SIG-M5 (cell line): Measurements from ENCODE around the gene SLC29A1.
"Not testable (repeated sequence)": the region's sequence is repeated elsewhere in the genome, so short reads cannot be mapped to it uniquely, and the experiment has no call there.

ENCODE experiments used
- DNase-seq: peaks from one replicate; lab custom pipeline; 2025; lab: John Stamatoyannopoulos, UW

Gene SLC29A1

DNA sequence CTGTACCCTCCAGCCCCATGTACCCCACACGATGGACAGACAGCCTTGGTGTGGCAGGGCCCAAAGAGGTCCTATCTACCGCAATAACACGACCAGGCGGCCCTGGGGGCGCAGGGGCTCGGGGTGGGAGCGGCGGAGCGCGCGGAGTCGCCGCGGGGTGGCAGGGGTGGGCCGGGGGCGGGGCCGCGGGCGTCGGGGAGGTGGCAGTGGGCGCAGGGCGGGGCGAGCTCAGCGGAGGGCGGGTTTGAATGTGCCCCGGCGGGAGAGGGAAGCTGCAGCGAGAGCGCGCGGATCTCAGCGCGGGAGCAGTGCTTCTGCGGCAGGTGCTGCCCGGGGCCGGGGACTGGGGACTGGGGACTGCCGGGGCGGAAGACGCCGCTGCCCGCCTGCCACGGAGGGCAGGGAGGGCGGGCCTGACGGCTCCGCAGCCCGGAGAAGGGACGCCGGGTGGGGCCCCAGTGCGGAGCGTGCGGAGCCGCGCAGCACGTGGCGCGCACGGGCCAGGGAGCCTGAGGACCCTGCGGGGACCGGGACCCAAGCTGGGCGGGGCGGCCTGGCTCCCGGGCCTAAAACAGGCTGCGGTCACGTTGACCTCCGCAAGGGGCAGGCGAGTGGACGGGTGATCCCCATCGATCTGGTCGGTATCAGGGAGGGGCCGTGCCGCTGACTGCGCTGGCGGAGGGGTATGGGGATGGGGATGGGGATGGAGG, at the start of gene SLC29A1:
Gene SLC29A1, plus strand, starts transcription at position 277 of the 710 bp plus-strand sequence. CDS start 3,719 bp downstream, outside the sequence.
- DNase-seq: no peak

DNA sequence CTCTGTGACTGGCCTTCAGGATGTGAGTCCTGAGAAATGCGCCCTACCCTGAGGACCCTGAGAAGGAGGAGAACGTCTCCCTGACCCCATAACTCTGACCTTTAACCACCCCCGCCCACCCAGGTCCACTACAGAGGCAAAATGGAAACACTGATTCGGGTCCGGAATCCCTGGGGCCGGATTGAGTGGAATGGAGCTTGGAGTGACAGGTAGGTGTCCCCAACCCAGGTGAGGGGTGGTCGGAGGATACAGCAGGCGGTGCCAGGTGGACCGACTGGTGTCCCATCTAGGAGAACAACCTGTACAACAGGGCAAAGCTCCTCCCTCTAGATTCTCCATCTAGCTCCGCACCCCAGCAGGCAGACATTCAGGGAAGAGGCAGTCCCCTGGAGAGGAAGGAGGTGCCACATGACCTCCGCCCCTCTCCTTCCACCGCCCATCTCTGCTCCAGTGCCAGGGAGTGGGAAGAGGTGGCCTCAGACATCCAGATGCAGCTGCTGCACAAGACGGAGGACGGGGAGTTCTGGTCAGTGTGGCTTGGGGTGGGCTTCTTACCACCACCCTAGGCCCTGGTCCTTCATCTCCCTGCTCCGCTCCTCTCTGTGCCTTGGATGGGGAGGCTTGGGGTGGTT, 47.1 kb upstream of the SLC29A1 start:
- DNase-seq: no peak

- DNase-seq: no peak
Measured at GRCh38 chr6:44176762-44177509, 46.5 kb upstream of the SLC29A1 start.

GRCh38 chr6:44177691-44178423, 45.5 kb upstream of the SLC29A1 start:
- no peak for DNase-seq

GRCh38 chr6:44178424-44179071, 44.8 kb upstream of the SLC29A1 start:
- no peak for DNase-seq

DNA sequence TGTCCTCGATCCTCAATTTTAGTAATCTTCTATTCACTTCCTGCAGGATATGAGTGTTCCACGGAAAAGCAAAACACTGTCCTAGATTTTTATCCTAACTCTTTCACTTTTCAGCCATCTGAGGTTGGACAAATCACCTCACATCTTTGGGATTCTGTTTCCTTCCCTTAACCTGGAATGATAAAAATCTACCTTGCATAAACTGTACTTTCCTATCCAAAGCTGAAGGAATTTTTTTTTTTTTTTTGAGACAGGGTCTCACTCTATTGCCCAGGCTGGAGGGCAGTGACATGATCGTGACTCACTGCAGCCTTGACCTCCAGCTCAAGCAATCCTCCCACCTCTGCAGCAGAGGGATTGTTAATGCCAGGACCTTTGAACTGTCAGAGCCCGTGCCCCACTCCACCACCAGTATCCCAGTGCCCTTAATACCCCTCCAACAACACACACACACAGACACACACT, 44.3 kb upstream of the SLC29A1 start:
- DNase-seq: no peak

DNA sequence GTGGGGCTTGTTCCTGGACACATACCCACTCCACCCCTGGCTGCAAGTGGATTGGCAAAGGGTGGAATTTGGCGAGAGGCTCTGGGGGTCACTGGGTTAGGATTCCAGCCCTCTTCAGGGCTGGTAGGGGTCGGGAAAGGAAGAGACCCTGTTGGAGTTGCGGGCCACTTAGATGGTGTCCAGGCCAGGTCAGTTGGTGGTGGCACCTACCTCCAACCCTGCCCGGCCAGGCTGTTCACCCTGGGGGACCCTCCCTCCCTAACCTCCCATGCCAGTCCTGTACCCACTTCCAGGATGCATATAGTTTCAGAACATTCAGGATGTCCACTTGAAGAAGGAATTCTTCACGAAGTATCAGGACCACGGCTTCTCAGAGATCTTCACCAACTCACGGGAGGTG, 43.7 kb upstream of the SLC29A1 start:
- DNase-seq: no peak

DNA sequence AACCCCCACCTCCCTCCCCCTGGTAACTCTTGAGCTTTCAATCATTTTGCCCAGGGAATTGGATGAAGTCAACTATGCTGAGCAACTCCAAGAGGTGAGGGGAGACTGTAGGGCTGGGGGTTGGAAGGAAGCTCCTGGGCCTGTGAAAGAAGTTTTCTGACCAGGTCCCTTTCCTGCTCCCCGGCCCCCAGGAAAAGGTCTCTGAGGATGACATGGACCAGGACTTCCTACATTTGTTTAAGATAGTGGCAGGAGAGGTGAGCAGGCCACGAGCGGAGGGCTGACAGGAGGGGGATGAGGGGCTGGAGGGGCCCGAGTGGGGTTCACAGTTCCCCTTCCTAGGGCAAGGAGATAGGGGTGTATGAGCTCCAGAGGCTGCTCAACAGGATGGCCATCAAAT, 43.0 kb upstream of the SLC29A1 start:
- DNase-seq: no peak

GRCh38 chr6:44180886-44181285, 42.5 kb upstream of the SLC29A1 start:
- DNase-seq: no peak

DNA sequence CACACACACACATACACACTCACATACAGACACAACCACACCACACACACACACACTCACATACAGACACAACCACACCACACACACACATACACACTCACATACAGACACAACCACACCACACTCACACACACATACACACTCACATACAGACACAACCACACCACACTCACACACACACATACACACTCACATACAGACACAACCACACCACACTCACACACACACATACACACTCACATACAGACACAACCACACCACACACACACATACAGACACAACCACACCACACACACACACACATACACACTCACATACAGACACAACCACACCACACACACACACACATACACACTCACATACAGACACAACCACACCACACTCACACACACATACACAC, 41.6 kb upstream of the SLC29A1 start:
- not testable (repeated sequence) for DNase-seq

DNA sequence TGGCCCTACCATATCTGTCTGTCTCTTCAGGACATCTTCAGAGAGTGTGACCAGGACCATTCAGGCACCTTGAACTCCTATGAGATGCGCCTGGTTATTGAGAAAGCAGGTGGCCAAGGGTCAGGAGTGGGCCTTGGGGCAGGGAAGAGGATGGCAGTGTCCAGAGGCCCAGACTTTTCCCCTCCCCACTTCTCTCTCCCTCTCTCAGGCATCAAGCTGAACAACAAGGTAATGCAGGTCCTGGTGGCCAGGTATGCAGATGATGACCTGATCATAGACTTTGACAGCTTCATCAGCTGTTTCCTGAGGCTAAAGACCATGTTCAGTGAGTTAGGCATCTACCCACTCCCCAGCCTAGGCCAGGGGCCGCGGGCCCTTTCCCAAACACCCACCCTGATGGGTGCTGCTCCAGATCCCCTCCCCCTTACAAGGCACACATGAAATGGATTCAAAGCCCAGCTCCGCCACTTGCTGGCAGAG, 40.4 kb upstream of the SLC29A1 start:
- no peak for DNase-seq

DNA sequence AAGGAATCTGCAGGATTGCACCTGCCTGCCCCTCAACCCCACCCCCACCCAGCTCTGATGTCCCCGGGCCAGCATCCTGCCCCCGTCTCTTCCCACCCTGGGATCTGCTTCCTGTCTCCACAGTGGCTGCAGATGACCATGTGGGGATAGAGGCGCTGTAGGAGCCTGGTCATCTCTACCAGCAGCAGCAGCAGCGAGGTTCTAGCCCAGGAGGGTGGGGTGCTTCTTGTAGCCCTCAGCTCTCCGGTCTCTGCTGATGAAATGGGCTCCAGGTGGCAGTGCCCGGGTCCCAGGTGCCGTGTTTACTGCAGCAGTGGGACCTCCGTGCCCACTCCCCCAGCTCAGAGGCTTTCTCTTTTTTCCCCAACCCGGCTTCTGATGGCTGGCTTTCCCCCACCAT, 39.6 kb upstream of the SLC29A1 start:
- no peak for DNase-seq

- not testable (repeated sequence) for DNase-seq
Measured at GRCh38 chr6:44185356-44185755, 38.0 kb upstream of the SLC29A1 start.

DNA sequence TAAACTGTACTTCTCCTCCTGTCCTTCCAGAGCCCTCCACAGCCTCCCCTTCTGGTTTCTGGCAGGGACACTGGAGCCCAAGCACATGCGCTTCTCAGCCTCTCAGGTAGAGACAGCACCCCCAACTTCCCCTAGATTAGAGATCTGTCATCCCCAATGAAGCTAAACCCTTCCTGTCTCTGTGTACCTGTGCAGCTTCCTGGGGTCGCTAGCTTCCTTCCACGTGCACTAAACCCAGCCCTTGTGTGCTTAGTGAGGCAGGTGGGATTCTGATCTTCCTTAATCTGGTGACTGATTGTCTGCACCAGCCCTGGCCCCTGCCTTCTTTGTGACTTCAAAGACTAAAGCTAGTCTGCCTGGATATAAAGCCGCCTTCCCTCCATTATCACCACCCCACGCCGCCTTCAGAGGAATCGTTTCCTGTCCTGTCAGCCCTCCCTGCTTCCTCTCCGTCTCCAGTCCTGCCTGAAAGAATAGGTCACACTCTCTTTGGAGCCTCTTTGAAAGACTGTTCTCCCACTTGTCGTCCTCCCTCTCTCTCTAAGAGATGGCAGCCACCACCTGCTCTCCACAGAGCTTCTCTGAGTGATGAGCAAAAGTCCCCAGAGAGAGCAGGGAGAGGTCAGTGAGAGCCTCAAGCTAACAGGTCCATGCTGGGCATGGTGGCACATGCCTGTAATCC, 37.3 kb upstream of the SLC29A1 start:
- no peak for DNase-seq

DNA sequence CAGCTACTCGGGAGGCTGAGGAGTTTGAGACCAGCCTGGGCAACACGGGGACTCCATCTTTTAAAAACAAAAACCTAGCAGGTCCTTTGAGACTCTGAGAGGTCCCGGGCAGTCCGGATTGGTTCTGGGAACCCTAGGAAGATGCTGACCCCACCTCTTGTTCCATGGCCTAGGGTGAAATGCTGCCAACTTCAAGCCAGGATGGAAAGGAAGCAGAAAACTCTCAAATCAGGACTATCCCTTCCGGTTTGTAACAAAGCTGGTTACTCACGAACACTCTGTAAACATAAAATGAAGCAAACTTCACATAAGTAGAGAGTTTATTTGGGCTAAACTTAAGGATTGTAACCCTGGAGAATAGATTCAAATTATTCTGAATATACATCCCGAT, 36.8 kb upstream of the SLC29A1 start:
- no peak for DNase-seq

DNA sequence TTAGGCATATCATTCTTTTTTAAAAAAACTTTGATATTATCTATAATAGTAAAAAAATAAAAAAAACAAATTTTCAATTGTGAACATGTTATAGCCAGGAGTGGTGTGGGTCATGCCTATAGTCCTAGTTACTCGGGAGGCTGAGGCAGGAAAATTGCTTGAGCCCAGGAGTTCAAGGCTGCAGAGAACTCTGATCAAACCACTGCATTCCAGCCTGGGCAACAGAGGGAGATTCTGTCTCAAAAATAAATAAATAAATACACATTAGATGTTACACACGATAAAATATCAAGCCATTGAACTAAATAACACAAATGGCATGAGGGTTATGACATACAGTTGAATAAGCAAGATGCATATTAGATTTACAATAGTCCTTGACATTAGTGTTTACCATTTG, 34.6 kb upstream of the SLC29A1 start:
- no peak for DNase-seq

DNA sequence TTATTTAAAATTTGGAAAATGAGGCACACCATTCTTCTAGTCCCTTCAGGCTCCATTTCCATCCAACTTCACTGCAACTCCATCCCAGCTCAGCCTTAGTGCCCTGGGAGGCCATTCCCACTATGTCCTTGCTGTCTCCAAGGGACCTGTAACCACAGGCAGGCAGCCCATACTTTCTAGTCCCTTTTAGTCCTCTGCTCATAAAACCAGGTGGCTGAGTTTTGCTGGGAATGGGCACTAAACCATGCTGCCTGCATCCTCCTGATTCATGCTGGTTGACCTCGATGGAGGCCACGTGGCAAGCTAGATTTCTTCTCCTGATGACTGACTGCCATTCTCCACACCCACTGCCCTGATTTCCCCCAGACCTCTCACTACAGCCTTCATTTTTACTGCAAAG, 34.1 kb upstream of the SLC29A1 start:
- no peak for DNase-seq

GRCh38 chr6:44190715-44191114, 32.7 kb upstream of the SLC29A1 start:
- DNase-seq: no peak

DNA sequence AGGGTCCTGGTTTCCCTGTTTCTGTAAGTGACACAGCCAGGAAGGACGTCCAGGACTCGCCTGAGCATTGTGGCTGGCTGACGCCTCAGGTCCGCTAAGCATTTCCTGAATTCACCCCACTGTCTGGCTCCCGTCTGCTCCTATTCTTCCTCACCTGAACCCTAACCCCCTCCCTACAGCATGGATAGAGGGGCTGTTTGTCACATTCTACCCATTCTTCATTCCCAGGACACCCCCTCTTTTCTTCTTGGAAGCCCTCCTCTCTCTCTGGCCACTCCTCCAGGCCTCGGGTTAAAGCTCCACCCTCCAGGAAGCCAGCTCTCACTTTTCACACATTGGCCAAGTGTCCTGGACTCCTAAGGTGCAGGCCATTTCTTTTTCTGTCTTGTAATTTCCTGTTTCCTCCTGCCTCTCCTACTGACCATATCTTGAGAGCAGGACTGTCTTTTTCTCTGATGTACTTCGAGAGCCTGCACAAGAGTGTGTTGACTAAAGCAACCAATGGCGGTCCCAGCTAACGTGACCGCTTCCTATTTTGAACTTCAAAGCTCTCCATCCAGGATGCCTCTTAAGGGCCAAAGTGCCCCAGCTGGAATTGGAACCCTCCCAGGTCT, 30.9 kb upstream of the SLC29A1 start:
- DNase-seq: no peak

GRCh38 chr6:44193307-44193910, 30.0 kb upstream of the SLC29A1 start:
- no peak for DNase-seq
